Measurements from ENCODE around the gene CCDC190.

Gene CCDC190

GRCh38 chr1:162851341-162851740 lies 9.6 kb downstream of the CCDC190 start:
- peaks cover 20% of the 10 kb centered on the region for H3K4me1 ChIP-seq (ENCODE audit: low read depth, poor library complexity, severe bottlenecking)
- no peak overlapping the region for H2AFZ ChIP-seq (ENCODE audit: low read depth)
- H3K27me3 ChIP-seq (ENCODE audit: insufficient read depth, low read depth), result no peaks in the 10 kb centered on the region
- TF ChIP-seq CTCF (conservative IDR thresholded peaks at IDR 0.05; ENCODE audit: low read depth, low read length), result no peak
- no peaks in the 10 kb centered on the region for H3K36me3 ChIP-seq (ENCODE audit: insufficient read depth)
- no peaks in the 10 kb centered on the region for H3K79me2 ChIP-seq (ENCODE audit: insufficient read depth, low read depth)
- no peak overlapping the region for H3K9ac ChIP-seq
- no peak overlapping the region for H3K27ac ChIP-seq
- H3K4me2 ChIP-seq, result no peak overlapping the region
- no peaks in the 10 kb centered on the region for H4K20me1 ChIP-seq (ENCODE audit: insufficient read depth)
- no peak overlapping the region for H3K4me3 ChIP-seq (IDR thresholded peaks at IDR 0.05; ENCODE audit: insufficient read depth, low read depth, low read length)

- no peak overlapping the region for H2AFZ ChIP-seq (ENCODE audit: low read depth)
Measured at GRCh38 chr1:162849711-162850110, 11.3 kb downstream of the CCDC190 start.

GRCh38 chr1:162847839-162848453 lies 13.0 kb downstream of the CCDC190 start:
- peaks cover 4% of the 10 kb centered on the region for H3K4me1 ChIP-seq (ENCODE audit: low read depth, poor library complexity, severe bottlenecking)
- H3K27ac ChIP-seq, result no peak overlapping the region
- no peaks in the 10 kb centered on the region for H3K79me2 ChIP-seq (ENCODE audit: insufficient read depth, low read depth)
- peak; percentile 100 for TF ChIP-seq CTCF (conservative IDR thresholded peaks at IDR 0.05; ENCODE audit: low read depth, low read length)
- H3K4me3 ChIP-seq (IDR thresholded peaks at IDR 0.05; ENCODE audit: insufficient read depth, low read depth, low read length), result no peak overlapping the region
- no peaks in the 10 kb centered on the region for H3K27me3 ChIP-seq (ENCODE audit: insufficient read depth, low read depth)
- no peak overlapping the region for H2AFZ ChIP-seq (ENCODE audit: low read depth)
- no peaks in the 10 kb centered on the region for H4K20me1 ChIP-seq (ENCODE audit: insufficient read depth)
- H3K9ac ChIP-seq, result no peak overlapping the region
- no peak overlapping the region for H3K4me2 ChIP-seq
- H3K36me3 ChIP-seq (ENCODE audit: insufficient read depth), result no peaks in the 10 kb centered on the region

More at GRCh38 chr1:162849711-162850110, 11.3 kb downstream of the CCDC190 start:
- no peak for TF ChIP-seq CTCF (conservative IDR thresholded peaks at IDR 0.05; ENCODE audit: low read depth, low read length)
- Histone ChIP-seq H3K9ac (no peak overlapping the region), H3K27me3 (ENCODE audit: insufficient read depth, low read depth) (no peaks in the 10 kb centered on the region), H3K4me2 (no peak overlapping the region), H3K4me3 (IDR thresholded peaks at IDR 0.05; ENCODE audit: insufficient read depth, low read depth, low read length) (no peak overlapping the region), H3K36me3 (ENCODE audit: insufficient read depth) (no peaks in the 10 kb centered on the region), H3K4me1 (ENCODE audit: low read depth, poor library complexity, severe bottlenecking) (peaks cover 7% of the 10 kb centered on the region), H3K79me2 (ENCODE audit: insufficient read depth, low read depth) (no peaks in the 10 kb centered on the region), H4K20me1 (ENCODE audit: insufficient read depth) (no peaks in the 10 kb centered on the region), H3K27ac (no peak overlapping the region)

GRCh38 chr1:162846256-162847212 lies 14.4 kb downstream of the CCDC190 start:
- no peak overlapping the region for H2AFZ ChIP-seq (ENCODE audit: low read depth)
- H3K4me1 ChIP-seq (ENCODE audit: low read depth, poor library complexity, severe bottlenecking), result peaks cover 4% of the 10 kb centered on the region
- no peaks in the 10 kb centered on the region for H4K20me1 ChIP-seq (ENCODE audit: insufficient read depth)
- no peak overlapping the region for H3K9ac ChIP-seq
- H3K27me3 ChIP-seq (ENCODE audit: insufficient read depth, low read depth), result no peaks in the 10 kb centered on the region
- no peak overlapping the region for H3K27ac ChIP-seq
- no peaks in the 10 kb centered on the region for H3K36me3 ChIP-seq (ENCODE audit: insufficient read depth)
- no peak overlapping the region for H3K4me2 ChIP-seq
- TF ChIP-seq CTCF (conservative IDR thresholded peaks at IDR 0.05; ENCODE audit: low read depth, low read length), result no peak
- no peak overlapping the region for H3K4me3 ChIP-seq (IDR thresholded peaks at IDR 0.05; ENCODE audit: insufficient read depth, low read depth, low read length)
- H3K79me2 ChIP-seq (ENCODE audit: insufficient read depth, low read depth), result no peaks in the 10 kb centered on the region
